ENCODE results near the gene ASGR1.

The ASGR1 gene

GRCh38 chr17:7213895-7214299, 34.7 kb upstream of the ASGR1 start:
- TF ChIP-seq FOXM1 (IDR thresholded peaks at IDR 0.05; ENCODE audit: borderline replicate concordance, low read depth): peak; percentile 70; the same call in 1 of the 2 replicates
- 0 out of 2 replicates have a peak, but pooled peaks have one; percentile 34 for TF ChIP-seq CEBPB (IDR thresholded peaks at IDR 0.05)
- no peak for TF ChIP-seq TEAD4 (IDR thresholded peaks at IDR 0.05)

- TF ChIP-seq YY1 (IDR thresholded peaks at IDR 0.05; ENCODE audit: low read depth) (no peak), NFIC (IDR thresholded peaks at IDR 0.05) (no peak), USF1 (IDR thresholded peaks at IDR 0.05) (no peak), FOXM1 (IDR thresholded peaks at IDR 0.05; ENCODE audit: borderline replicate concordance, low read depth) (no peak), ZBTB7A (IDR thresholded peaks at IDR 0.05; ENCODE audit: low read depth) (no peak), RAD21 (IDR thresholded peaks at IDR 0.05; ENCODE audit: low read depth) (no peak), EP300 (IDR thresholded peaks at IDR 0.05; ENCODE audit: borderline replicate concordance) (no peak), MAX (IDR thresholded peaks at IDR 0.05) (no peak), EGR1 (IDR thresholded peaks at IDR 0.05) (no peak), TAF1 (IDR thresholded peaks at IDR 0.05; ENCODE audit: low read depth) (no peak), CEBPB (IDR thresholded peaks at IDR 0.05) (no peak), CREB1 (IDR thresholded peaks at IDR 0.05; ENCODE audit: low read depth) (no peak), REST (IDR thresholded peaks at IDR 0.05; ENCODE audit: low read depth) (no peak), TEAD4 (IDR thresholded peaks at IDR 0.05) (no peak)
Measured at GRCh38 chr17:7211491-7212273, 32.5 kb upstream of the ASGR1 start.

- TF ChIP-seq TAF1 (IDR thresholded peaks at IDR 0.05; ENCODE audit: low read depth): no peak
- no peak for TF ChIP-seq REST (IDR thresholded peaks at IDR 0.05; ENCODE audit: low read depth)
- no peak for TF ChIP-seq EP300 (IDR thresholded peaks at IDR 0.05; ENCODE audit: borderline replicate concordance)
- TF ChIP-seq TEAD4 (IDR thresholded peaks at IDR 0.05): no peak
- no peak for TF ChIP-seq TCF12 (IDR thresholded peaks at IDR 0.05; ENCODE audit: low read depth)
- TF ChIP-seq NFIC (IDR thresholded peaks at IDR 0.05): no peak
- no peak for TF ChIP-seq ZBTB7A (IDR thresholded peaks at IDR 0.05; ENCODE audit: low read depth)
- TF ChIP-seq CREB1 (IDR thresholded peaks at IDR 0.05; ENCODE audit: low read depth): no peak
- TF ChIP-seq RAD21 (IDR thresholded peaks at IDR 0.05; ENCODE audit: low read depth): no peak
- TF ChIP-seq FOXM1 (IDR thresholded peaks at IDR 0.05; ENCODE audit: borderline replicate concordance, low read depth): no peak
- no peak for TF ChIP-seq YY1 (IDR thresholded peaks at IDR 0.05; ENCODE audit: low read depth)
- TF ChIP-seq MAX (IDR thresholded peaks at IDR 0.05): no peak
- no peak for TF ChIP-seq EGR1 (IDR thresholded peaks at IDR 0.05)
Measured at GRCh38 chr17:7208754-7209460, 29.7 kb upstream of the ASGR1 start.

- TF ChIP-seq TCF12 (IDR thresholded peaks at IDR 0.05; ENCODE audit: low read depth) (no peak), REST (IDR thresholded peaks at IDR 0.05; ENCODE audit: low read depth) (no peak), FOXM1 (IDR thresholded peaks at IDR 0.05; ENCODE audit: borderline replicate concordance, low read depth) (no peak), EGR1 (IDR thresholded peaks at IDR 0.05) (no peak), TEAD4 (IDR thresholded peaks at IDR 0.05) (no peak), NFIC (IDR thresholded peaks at IDR 0.05) (no peak), TAF1 (IDR thresholded peaks at IDR 0.05; ENCODE audit: low read depth) (no peak), CREB1 (IDR thresholded peaks at IDR 0.05; ENCODE audit: low read depth) (no peak), MAX (IDR thresholded peaks at IDR 0.05) (no peak), YY1 (IDR thresholded peaks at IDR 0.05; ENCODE audit: low read depth) (no peak), RAD21 (IDR thresholded peaks at IDR 0.05; ENCODE audit: low read depth) (no peak), CEBPB (IDR thresholded peaks at IDR 0.05) (no peak), ZBTB7A (IDR thresholded peaks at IDR 0.05; ENCODE audit: low read depth) (no peak), USF1 (IDR thresholded peaks at IDR 0.05) (no peak), EP300 (IDR thresholded peaks at IDR 0.05; ENCODE audit: borderline replicate concordance) (no peak)
Measured at GRCh38 chr17:7208027-7208571, 28.9 kb upstream of the ASGR1 start.

All from Ishikawa (cell line).